Measurements from ENCODE around the gene PDE3B. TPM values are rescaled to one million over a fixed set of nuclear protein-coding genes. Genes with fewer than 3 reads are reported as not detected.

PDE3B gene
- total and polyA plus RNA-seq, 7 donors = 0.11 to 0.59 (median 0.30) TPM

DNA sequence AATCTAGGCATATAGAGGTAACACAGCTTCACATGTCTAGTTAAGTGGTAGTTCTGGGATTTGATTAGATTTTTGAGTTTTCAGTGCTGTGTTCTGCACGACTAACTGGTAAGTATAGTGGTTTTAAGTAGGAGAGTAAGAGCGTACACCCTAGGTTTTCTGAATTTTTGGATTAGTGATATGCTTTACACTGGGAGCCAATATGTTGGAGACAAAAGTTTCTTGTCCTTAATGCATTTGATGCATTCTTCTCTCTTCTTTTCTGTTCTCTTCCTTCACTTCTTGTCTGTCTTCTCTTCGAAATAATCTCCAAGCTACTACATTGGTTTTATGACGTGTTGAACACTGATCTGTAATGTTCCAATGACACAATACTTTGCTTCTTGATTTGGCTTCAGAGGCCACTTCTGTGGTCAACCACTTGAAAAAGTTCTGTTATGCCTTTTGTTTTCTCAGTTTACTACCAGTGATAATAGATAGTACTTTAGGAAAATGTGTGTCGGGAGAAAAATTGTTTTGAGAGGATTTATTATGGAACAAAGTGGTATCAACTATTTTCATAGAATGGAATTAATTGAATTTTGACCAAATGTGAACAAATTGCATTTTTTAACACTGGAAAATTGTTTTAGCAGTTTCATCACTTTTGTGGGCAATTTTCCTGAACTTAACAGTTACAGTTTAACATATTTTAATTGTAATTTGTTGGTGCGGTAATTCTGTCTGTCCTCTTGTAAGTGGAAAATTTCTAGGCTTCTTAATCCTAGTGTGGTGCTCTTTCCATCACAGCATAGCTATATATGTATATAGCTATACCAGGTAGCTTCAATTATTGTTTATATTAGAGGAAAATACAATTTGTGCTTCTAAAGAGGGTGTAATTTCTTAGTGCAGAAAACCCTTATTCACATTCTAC is 2.6 kb downstream of the PDE3B start:
- intact Hi-C loops (cut with DNase I) = loop anchor here in 1 of 2 donors (10.0 kb wide), 1 partner anchor 121 kb away; the partner anchor contains the start of gene PSMA1
- Histone ChIP-seq H3K27ac (no peak overlapping the region), H3K36me3 (ENCODE audit: insufficient read depth in 1 of 2, low read depth in 1 of 2) (no peaks in the 10 kb centered on the region), H3K4me3 (peak overlapping the region; percentile 87), H3K9me3 (no peaks in the 10 kb centered on the region), H3K27me3 (ENCODE audit: insufficient read depth in 3 of 3, low read length in 2 of 3) (peaks cover 0 to 22% (median 0%) of the 10 kb centered on the region in 3 donors), H3K4me1 (peaks cover 3% of the 10 kb centered on the region)
- TF ChIP-seq, protein P1, sequence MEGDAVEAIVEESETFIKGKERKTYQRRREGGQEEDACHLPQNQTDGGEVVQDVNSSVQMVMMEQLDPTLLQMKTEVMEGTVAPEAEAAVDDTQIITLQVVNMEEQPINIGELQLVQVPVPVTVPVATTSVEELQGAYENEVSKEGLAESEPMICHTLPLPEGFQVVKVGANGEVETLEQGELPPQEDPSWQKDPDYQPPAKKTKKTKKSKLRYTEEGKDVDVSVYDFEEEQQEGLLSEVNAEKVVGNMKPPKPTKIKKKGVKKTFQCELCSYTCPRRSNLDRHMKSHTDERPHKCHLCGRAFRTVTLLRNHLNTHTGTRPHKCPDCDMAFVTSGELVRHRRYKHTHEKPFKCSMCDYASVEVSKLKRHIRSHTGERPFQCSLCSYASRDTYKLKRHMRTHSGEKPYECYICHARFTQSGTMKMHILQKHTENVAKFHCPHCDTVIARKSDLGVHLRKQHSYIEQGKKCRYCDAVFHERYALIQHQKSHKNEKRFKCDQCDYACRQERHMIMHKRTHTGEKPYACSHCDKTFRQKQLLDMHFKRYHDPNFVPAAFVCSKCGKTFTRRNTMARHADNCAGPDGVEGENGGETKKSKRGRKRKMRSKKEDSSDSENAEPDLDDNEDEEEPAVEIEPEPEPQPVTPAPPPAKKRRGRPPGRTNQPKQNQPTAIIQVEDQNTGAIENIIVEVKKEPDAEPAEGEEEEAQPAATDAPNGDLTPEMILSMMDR (IDR thresholded peaks at IDR 0.05) = no peak
- WGBS, 3 donors = 92 to 95% (median 94%) methylated on average over 6 of the region's 6 CpGs
- no peak for ATAC-seq
- DNase-seq = no peak

GRCh38 chr11:14650064-14650463 is 6.5 kb downstream of the PDE3B start:
- WGBS, 3 donors = 93 to 94% (median 94%) methylated on average over 3 of the region's 3 CpGs
- ATAC-seq = no peak
- no peaks in the 10 kb centered on the region for H3K4me1 ChIP-seq
- H3K9me3 ChIP-seq = no peaks in the 10 kb centered on the region
- no peak overlapping the region for H3K4me3 ChIP-seq
- DNase-seq = no peak
- TF ChIP-seq, protein P1 (IDR thresholded peaks at IDR 0.05) = no peak
- H3K27me3 ChIP-seq (ENCODE audit: insufficient read depth in 3 of 3, low read length in 2 of 3) = peaks cover 0 to 22% (median 0%) of the 10 kb centered on the region in 3 donors
- no peaks in the 10 kb centered on the region for H3K36me3 ChIP-seq (ENCODE audit: insufficient read depth in 1 of 2, low read depth in 1 of 2)
- intact Hi-C loops (cut with DNase I) = no loop called here
- no peak overlapping the region for H3K27ac ChIP-seq

DNA sequence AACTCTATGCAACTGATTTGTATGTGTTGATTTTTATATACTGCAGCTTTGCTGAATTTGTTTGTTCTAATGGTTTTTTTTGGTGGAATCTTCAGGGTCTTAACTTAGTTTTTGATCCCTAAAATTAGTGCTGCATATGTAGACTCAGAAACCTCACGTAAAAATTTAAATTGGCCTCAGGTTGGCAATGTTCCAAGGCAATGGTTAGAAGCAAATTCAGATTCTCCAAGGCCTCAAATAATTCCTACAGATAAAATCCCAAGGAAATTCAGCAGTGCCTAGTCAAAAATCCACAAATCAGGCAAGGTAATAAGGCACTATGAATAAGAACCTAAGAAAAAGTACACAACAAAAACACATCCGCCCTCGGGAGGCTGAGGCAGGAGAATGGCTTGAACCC is 9.5 kb downstream of the PDE3B start:
- DNase-seq (no peak), ATAC-seq (no peak)
- Histone ChIP-seq H3K27ac (no peak overlapping the region), H3K36me3 (ENCODE audit: insufficient read depth in 1 of 2, low read depth in 1 of 2) (no peaks in the 10 kb centered on the region), H3K27me3 (ENCODE audit: insufficient read depth in 3 of 3, low read length in 2 of 3) (peaks cover 0 to 4% (median 0%) of the 10 kb centered on the region in 3 donors), H3K4me1 (no peaks in the 10 kb centered on the region), H3K4me3 (no peak overlapping the region), H3K9me3 (no peaks in the 10 kb centered on the region)
- 82 to 84% (median 84%) methylated on average over 3 of the region's 3 CpGs for WGBS, 3 donors
- TF ChIP-seq, protein P1 (IDR thresholded peaks at IDR 0.05) = no peak
- intact Hi-C loops (cut with DNase I) = no loop called here

DNA sequence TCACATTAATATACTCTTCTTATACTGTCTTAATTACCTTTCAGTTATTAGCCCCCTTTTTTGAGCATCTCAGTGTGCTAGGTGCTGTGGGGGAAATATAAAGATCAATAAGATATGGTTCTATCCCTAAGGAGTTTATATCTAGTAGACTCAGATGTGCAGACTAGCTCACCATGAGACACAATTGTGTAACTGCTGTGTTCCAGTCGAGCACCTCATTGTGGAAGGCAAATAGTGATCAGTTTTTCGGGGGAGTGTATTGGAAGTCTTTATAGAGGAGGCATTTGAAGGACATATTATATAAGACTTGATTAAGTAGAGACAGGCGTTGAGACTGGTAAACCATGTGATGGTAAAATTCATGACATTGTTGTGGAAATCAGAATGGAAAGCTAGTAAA is 11.8 kb downstream of the PDE3B start:
- intact Hi-C loops (cut with DNase I) = no loop called here
- TF ChIP-seq, protein P1 (IDR thresholded peaks at IDR 0.05) = no peak
- peaks cover 0 to 4% (median 0%) of the 10 kb centered on the region in 3 donors for H3K27me3 ChIP-seq (ENCODE audit: insufficient read depth in 3 of 3, low read length in 2 of 3)
- H3K4me3 ChIP-seq = no peak overlapping the region
- no peaks in the 10 kb centered on the region for H3K36me3 ChIP-seq (ENCODE audit: insufficient read depth in 1 of 2, low read depth in 1 of 2)
- no peak overlapping the region for H3K27ac ChIP-seq
- DNase-seq (no peak), ATAC-seq (no peak)
- 84 to 92% (median 90%) methylated on average over 3 of the region's 3 CpGs for WGBS, 3 donors
- no peaks in the 10 kb centered on the region for H3K9me3 ChIP-seq
- H3K4me1 ChIP-seq = no peaks in the 10 kb centered on the region

Measured in psoas muscle (tissue), 8 donors.